HG03571 (cell line): ENCODE data around the gene NUB1.

Experiments
- ATAC-seq: cut with Tn5 transposase; IDR thresholded peaks from one replicate; pipeline ENCODE4 v1.9.1; 2021; ENCODE audit not compliant: unreplicated experiment

NUB1 gene

DNA sequence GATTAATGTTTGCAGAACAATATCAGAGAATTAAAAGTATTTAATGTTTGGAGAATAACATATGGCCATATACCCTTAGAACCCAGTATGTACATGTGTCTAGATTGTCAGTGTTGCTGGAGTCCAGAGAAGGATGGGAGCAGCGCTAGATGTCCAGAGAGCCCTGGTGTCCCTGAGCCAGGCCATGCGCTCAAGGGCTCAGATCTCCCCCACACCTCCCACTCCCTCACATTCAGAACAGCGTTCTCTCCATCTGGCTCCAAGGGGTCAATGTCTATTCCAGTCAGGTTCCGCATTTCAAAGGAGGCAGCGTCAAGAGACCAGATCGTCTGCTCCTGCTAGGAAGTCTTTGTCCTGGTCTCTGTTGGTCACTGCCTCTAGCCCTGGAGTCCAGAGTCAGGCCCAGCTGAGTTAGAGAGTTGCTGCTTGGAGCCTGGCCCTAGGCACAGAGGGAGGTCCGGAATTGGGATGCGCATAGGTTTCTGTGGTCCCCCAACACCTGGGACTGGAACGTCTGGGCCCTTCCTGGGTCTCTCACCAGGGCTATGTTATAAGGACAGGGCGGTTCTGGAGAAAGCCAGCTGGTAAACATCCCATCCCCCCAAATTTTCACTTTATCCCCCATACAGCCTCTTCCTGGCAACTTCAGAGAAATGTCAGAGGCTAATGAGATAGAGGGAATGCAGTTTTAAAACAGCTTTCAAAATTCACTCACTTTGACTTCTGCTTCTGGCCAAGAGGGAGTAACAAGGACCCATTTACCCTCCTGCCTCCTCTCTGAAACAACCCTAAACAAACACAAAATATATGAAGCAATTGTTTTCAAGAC is 74.7 kb downstream of the NUB1 start:
- ATAC-seq = no peak

DNA sequence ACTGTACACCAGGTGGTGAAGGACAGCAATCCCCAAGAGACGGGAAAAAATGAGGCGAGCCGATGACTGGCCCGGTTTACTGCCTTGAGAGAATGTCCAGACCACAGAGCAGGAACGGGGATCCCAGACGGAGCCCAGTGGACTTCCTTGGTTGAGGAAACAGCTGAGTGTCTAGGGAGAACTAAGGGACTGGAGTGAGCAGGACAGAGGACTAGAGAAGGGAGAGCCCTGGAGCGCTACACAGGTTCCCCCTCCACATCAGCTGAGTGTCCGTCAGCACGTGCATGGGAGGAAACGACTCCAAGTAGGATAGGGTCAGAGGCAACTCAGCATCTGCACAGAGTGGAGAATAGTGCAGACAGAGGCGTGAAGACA is 75.3 kb downstream of the NUB1 start:
- ATAC-seq = no peak

DNA sequence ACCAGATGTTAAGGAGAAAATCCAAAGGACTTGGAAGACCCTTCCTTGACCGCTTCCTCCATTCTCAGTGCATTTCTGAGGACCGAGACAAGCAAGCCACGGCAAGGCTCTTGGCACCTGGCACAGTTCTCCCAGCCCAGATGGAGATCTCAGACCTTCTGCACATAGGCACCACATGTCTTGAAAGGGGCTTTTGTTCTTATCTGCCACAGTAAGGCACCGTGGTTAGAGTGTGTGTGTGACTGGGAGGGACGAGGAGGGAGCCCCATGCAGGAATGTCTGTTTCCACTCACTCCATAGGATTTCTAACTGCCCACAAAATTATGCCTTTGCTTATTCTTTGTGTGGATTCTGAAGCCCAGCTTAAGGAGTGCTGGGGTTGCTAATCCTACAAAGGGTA is 78.5 kb downstream of the NUB1 start:
- no peak for ATAC-seq

DNA sequence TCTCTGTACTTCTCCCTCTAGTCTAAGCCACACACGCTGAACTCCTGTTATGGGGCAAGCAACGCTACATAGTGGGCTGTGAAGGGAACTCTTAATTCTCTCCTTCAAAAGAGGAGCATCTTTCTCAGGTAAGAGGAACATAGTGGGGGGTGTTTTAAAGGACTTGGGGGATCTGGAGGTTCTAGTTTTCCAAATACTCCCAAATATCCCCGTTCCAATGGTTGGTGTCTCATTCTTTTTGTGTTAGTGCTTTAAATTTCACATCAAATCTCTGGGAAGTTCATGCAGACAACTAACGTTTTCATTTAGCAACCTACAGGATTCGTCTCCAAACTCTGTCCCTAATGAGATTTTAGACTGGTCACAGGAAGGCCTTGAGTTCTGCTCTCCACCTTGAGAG is 80.6 kb downstream of the NUB1 start:
- ATAC-seq = no peak

DNA sequence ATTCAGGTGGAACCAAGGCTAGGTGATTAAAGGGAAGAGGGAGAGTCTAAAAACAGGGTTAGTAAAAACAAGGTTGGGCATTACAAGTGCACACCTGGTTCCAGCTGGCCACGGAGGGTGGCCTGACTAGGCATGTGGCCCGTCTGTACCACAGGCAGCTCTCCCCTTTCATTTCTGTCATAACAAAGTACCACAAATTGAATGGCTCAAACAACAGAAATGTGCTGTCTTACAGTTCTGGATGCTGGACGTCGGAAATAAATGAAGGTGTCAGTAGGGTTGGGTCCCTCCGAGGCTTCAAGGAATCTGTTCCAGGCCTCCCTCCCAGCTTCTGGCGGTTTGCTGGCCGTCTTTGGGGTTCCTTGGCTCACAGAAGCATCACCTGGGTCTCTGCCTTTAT is 81.6 kb downstream of the NUB1 start:
- no peak for ATAC-seq

DNA sequence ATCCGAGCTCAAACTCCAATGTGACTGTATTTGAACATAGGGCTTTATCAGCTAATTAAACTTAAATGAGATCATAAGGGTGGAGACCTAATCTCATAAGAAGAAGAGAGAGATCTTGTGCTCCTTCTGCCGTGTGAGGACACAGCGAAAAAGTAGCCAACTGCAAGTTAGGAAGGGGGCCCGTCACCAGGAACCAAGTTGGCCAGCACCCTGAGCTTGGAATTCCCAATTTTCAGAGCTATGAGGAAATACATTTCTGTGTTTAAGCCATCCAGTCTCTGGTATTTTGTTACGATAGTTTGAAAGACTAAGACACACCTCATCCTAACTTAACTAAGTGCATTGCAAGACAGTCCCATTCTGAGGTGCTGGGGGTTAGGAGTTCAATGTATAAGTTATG is 82.3 kb downstream of the NUB1 start:
- no peak for ATAC-seq

DNA sequence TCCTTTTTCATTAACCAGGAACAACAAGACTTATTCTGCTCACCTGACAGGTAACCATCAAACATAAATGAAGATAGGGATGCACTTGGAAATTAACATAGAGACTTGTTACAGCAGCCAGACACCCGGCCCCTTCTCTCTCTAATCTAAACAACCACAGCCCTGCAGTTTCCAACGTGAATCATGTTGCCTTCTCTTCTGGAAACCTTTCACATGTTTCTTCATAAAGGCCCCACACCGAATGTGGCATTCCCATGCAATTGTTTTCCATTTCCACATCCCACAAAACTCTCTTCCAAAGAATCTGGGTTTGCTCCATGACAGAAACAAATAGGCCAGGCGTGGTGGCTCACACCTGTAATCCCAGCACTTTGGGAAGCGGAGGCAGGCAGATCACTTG is 83.2 kb downstream of the NUB1 start:
- ATAC-seq = no peak

DNA sequence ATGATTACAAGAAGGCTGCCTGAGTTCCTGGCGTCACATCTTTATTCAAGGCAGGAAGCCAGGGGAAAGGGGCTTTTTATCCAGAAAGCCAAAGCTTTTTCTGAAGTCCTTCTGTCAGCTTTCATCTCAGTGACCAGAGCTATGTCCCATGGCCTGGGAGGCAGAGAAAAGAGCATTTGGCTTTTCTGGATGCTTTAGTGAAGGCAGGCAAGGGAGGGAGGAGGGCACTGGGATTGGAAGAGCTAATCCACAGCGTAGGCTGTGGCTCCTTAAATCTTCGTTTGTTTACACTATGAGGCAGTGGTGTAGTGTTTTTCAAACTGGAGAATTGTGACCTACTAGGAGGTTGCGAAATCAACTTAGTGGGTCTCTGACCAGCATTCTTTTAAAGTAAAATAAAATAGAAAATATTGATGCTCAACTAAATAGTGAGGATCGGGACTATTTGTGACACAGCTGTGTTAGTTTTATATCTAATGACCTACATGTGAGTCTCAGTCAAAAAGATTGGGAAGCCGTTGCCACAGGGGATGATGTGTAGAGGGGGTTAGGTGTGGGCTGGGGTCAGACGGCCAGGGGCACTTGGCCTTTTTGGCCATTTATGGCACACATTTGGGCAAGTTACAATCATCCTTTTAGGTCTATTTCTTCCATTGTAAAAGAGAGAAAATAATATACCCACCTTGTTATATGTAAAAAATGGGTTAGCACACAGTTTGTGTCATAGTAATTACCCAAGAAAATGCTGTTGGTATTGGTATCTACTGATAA is 84.2 kb downstream of the NUB1 start:
- ATAC-seq = no peak

DNA sequence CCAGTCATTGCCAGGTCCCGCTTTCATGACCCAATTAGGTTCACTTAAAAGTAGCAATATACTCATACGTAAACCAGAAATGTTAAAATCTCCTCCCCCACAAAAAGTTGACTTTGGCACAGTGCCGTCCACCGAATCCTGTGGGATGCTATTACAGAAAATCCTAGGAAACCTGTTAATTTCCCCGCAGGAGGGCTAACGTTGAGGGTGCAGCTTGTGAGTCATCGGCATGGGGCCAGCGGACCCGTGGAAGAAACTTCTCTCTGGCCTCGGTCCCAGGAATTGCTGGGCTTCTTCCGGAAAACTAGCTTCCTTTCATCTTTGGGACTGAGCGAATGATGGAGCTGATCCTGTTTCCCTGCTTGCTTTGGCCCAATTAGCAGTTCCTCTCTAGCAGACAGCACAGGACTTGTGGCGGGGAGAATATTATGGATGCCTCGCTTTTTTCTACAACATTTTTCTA is 84.9 kb downstream of the NUB1 start:
- no peak for ATAC-seq

DNA sequence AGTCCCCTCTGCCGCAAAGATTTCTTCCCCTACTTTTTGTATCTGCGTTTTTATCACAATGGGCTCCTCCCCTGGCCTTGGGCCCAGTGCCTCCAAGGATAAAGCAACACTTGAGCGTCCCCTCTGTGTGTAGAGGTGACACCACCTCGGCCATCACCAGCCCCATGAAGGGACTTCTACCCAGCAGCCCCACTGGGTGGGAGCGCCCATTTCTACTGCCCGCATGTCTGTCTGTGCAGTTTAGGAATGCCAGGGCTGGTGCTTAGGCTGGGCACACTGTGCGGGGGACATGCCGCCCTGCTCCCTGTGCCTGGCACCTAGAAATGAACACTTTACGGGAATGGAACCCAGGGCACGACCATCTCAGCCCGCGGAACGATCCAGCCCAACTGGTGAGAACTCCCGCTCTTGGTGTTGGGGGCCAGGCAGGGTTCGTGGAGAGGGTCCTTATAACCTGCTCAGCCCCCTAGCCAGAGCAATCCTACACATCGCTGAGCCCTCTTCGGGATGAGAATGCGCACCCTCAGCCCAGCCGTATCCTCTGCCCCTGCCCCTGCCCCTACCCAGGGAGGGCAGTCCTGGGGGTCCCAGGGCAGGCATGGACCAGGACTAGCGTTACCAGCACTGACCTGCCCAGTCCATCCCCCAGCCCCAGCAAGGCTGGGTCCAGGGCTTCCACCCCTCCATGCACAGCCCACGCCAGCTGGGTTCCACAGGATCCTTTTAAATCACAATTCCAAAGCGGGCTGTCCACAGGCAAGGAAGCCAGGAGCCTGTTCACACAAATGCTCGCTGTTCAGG is 85.5 kb downstream of the NUB1 start:
- no peak for ATAC-seq

DNA sequence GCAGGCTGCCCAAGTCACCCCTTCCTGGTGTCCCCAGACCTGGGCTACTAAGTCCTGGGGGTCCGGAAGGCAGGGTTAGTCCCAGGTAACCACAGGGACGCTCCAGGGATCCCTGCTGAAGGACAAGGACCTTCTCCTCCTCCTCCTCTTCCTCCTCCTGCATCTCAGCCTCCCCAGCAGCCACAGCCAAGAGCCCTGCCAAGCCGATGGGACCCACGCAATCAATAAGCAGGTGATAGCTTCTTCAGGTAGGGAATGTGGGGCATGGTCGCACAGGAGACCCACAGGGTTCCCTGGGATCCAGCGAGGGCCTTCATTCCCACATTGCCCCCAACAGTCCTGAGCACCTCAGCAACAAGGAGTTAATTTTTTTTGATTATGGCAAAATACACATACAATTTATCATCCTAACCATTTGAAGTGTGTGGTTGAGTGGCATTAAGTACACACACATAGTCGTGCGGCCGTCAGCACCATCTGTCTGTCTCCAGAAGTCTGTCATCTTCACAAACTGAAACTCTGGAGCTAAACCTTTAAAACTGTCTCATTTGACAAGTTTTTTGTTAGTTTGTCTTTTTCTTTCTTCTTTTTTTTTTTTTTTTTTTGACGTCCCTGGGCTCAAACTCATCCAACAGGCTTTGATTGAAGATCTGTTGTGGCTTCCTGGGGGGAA is 86.2 kb downstream of the NUB1 start:
- no peak for ATAC-seq
